Erythroblast (primary cell): ENCODE data around the gene ZACN.

Source experiments
- GATA1 ChIP-seq: IDR thresholded peaks from 2 replicates; pipeline ENCODE4 v1.6.1; 2011; ENCODE audit warnings: low read depth, mild to moderate bottlenecking, control low read depth, low read length, moderate library complexity
- POLR2A ChIP-seq: IDR thresholded peaks from 2 replicates; pipeline ENCODE4 v1.6.1; 2011; ENCODE audit warnings: mild to moderate bottlenecking, low read length

DNA sequence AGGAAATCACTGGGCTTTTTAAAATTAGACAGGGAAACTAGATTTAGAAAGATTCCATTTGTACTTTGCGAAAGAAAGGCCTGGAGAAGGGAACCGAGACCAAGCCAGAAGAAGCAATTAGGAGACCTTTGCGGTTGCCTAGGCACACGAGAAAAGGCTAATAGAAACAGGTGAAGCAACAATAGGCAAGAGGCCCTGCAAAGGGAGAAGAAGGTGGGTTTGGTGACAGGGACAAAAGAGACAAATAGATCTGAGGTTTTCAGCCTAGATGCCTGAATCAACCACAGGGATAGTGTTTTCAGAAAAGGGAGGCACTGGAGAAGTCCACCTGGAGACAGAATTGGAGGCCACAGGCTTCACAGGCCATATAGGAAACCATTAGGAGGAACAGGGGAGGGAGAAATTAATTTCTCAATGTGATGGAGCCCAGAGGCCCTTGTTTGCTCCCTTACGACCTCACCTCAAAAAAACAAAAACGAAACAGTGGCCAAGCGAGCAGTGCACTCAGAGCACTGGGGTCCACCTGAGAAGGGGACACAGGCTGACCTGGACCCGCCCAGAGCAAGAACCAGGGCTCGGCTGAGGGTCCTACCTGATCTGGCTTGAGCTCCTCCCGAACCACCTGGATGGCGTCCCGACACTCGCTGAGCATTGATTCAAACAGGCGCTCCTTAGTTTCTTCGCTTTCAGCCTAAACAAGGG is 29.0 kb upstream of the ZACN start:
- TF ChIP-seq POLR2A (no peak), GATA1 (no peak)
